GM15510 (cell line): ENCODE results near the gene PPARGC1A.

Experiments used
- POLR2A ChIP-seq: IDR thresholded peaks from 3 replicates; pipeline ENCODE4 v1.6.1; 2011; ENCODE audit warnings: borderline replicate concordance; ENCODE audit not compliant: insufficient read length; ENCODE audit errors: extremely low read depth

The PPARGC1A gene

DNA sequence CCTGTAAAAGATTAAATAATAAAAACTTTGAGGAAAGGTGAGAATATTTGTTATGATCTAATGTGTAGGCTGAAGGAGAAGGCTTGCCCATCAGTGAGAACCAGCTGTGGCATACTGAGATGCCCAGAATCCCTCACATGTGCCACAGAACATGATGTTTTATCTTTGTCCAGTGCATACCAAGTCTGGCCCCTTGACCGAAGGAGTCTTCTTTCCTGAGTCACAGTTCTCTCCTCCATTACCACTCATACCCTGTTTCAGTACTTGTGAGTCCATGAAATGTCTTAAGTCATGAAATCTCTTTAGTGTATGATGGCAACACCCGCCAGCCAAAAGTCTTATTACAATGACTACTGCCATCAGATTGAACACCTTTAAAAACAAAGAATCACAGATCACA, 42.7 kb downstream of the PPARGC1A start:
- TF ChIP-seq POLR2A: no peak

DNA sequence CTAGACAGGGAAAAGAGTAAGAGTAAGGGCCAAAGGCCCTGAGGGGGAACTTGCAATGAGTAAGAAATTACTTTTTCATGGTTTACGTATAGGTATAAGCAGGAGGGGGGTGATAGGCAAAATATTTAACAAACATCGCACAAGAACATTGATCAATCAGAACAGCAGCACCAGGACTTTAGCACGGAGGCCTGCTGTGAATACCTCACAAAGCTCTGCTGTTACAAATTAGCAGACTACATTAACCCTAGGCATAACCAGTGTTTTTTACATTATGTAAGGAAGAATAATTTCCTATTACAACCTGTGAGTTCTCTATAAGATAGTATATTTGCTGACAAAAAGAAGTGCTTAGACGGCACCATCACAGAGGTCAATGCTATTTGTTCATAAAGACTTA, 44.9 kb downstream of the PPARGC1A start:
- TF ChIP-seq POLR2A: no peak

DNA sequence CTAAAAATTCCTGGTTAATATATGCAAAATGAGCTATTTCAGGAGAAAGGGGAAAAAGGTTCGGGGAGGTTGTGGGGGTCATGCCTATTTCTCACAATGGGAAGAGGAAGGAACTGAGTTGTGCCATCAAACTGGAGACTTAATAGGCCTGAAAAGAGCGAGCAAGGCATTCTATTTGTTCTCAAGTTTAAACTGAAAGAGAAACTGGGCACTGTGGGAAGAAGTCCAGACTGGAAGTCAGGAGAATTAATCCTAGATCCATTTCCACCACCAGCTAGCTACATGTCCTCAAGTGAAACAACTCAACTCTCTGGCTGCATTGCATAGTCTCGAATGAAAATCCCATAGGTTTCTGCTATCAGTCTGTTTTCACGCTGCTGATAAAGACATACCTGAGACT, 50.6 kb downstream of the PPARGC1A start:
- TF ChIP-seq POLR2A: no peak

DNA sequence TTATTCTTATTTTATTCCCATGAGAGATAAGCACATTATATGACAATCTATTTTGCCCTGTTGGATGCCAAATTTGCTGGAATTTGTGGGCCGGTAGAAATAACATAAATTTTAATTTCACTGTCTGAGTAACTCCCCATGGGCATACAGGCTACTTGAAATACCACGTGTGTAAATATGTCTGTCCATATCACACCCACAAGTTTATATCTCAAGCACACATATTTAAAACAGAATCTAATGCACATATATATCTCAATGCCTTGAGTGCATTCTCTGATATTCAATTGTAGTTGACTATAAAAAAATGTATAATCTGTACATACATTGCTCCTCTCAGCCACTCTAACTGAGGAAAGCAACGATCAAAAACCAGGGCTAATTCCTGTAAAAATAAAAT, 51.2 kb downstream of the PPARGC1A start:
- TF ChIP-seq POLR2A: no peak

- TF ChIP-seq POLR2A: no peak
Observed at GRCh38 chr4:23838131-23838530, 51.7 kb downstream of the PPARGC1A start.

- TF ChIP-seq POLR2A: no peak
Observed at GRCh38 chr4:23837371-23837770, 52.5 kb downstream of the PPARGC1A start.

- TF ChIP-seq POLR2A: no peak
Observed at GRCh38 chr4:23835774-23836478, 53.9 kb downstream of the PPARGC1A start.

GRCh38 chr4:23828779-23829178, 61.1 kb downstream of the PPARGC1A start:
- no peak for TF ChIP-seq POLR2A

DNA sequence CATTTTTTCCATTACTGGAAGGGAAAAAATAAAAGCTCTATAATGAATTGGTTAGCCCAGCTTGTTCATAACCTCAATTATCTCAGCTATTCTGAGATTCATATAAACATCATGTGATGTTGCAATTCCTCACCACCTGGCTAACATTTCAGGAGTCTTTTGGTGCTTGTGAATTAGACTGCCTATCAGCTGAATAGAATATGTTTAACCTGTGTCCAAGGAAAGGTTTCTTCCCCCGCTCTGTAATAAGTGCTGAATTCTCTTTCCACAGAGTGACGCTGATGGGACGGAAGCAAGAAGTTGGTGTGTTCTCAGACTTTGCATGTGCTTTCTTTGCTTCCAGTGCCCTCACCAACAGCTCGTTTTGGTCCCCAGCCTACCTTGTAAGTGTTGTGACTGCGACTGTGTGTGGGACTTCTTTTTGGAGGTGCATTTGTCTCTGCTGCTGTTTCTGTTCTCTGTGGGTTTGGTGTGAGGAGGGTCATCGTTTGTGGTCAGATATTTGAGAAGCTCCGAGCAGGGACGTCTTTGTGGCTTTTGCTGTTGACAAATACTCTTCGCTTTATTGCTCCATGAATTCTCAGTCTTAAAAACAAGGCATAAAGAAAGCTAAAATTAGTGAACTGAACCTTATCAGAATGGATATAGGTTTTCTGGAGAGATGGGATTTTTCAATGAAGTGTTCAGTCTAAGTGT, 61.7 kb downstream of the PPARGC1A start:
- no peak for TF ChIP-seq POLR2A

DNA sequence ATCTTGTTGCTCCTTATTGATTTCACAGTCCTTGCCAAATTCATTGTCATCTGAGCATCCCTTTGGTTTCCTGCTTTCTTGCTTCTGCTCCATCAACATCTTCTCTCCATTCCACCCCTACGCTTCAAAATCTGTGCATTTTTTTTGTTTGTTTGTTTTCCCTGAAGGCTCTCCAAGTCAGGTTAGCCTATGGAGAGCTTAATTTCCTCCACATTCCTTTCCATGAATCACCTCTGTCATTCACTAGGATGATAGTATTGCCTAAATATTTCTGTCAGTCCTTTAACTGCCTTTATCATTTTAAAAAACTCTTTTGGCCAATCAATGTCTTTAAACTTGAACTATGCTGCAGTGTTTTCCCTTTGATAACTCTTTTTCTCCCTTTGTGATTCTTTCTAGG, 67.7 kb downstream of the PPARGC1A start:
- TF ChIP-seq POLR2A: no peak

- no peak for TF ChIP-seq POLR2A
Observed at GRCh38 chr4:23819041-23819511, 70.8 kb downstream of the PPARGC1A start.

GRCh38 chr4:23818097-23818885, 71.6 kb downstream of the PPARGC1A start:
- no peak for TF ChIP-seq POLR2A

GRCh38 chr4:23814996-23815660, 74.7 kb downstream of the PPARGC1A start:
- no peak for TF ChIP-seq POLR2A

DNA sequence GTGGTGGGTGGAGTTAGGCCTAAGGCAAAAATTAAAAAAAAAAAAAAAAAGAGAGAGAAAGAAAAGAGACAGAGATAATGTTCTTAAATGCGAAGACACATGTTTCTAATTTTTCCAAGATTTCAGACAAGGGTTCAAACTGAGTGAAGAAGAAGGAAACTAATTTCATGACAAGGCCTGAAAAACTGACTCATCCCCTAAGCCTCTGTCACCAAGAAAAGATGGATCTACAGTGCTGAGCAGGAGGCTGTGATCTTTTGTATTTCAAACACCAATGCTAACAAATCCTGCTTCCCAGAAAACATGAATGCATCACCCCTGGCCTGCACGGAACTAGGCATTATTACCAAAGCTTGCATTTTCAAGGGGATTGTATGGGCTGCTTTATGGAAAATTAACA, 75.3 kb downstream of the PPARGC1A start:
- TF ChIP-seq POLR2A: no peak

DNA sequence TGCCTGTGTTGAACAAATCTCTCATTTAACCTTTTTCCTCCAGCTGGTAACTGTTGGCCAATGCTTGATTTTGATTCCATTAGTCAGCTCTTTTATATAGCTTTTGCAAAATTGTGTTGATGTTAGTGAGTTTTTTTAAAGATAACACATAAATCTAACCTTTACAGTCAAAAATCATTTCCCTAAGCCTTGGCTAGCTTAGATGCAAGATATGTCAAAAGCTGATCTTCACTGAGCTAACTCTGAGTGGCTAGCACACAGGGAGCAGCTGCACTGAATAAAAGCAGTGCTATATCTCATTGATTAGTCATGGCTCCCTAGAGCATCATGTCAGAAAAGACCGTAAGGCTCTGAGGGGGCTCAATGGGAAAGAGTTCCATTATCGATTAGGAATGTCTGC, 78.7 kb downstream of the PPARGC1A start:
- no peak for TF ChIP-seq POLR2A
